Activated T-helper 2 cell treated with anti-CD3 and anti-CD28 coated beads, Interferon-gamma antibody, Interleukin-2, Interleukin-4, amounts not matched to agents 10 μg/mL and 5 μg/mL and 100 μg/mL, durations not matched to agents 14 hours and 24 hours and 36 hours (primary cell): ENCODE results near the gene RRBP1. TPM values are rescaled to one million over a fixed set of nuclear protein-coding genes. Genes with fewer than 3 reads are reported as not detected.

Experiments
- DNase-seq: peaks from one replicate; pipeline ENCODE4 v3.0.0; 2021; ENCODE audit warnings: low spot score
- H3K27ac Mint-ChIP-seq: one replicate; pipeline ENCODE4 v1.8.0; 2021; ENCODE audit warnings: mixed read lengths
- H3K27me3 Mint-ChIP-seq: one replicate; pipeline ENCODE4 v1.8.0; 2021; ENCODE audit warnings: low read depth, mixed read lengths
- H3K36me3 Mint-ChIP-seq: one replicate; pipeline ENCODE4 v1.8.0; 2021; ENCODE audit warnings: low read depth, mixed read lengths
- H3K4me1 Mint-ChIP-seq: one replicate; pipeline ENCODE4 v1.8.0; 2021; ENCODE audit warnings: low read depth, mixed read lengths
- H3K4me3 Mint-ChIP-seq: one replicate; pipeline ENCODE4 v1.8.0; 2021; ENCODE audit warnings: low read depth, mild to moderate bottlenecking, moderate library complexity, mixed read lengths
- H3K9me3 Mint-ChIP-seq: one replicate; pipeline ENCODE4 v1.8.0; 2021; ENCODE audit warnings: mixed read lengths
- intact Hi-C: fragments of 100-400 bp; cut with micrococcal nuclease; formaldehyde crosslinking; loops from one replicate; pipeline ENCODE4 v1.15.1; 2023
- total RNA-seq: library from RNA; stranded (reverse); gene quantifications from 2 replicates; pipeline ENCODE4 v1.2.3, GENCODE V29; 2022

The RRBP1 gene
- total RNA-seq, 1 donor from 2014 or later, result 73.6 TPM

DNA sequence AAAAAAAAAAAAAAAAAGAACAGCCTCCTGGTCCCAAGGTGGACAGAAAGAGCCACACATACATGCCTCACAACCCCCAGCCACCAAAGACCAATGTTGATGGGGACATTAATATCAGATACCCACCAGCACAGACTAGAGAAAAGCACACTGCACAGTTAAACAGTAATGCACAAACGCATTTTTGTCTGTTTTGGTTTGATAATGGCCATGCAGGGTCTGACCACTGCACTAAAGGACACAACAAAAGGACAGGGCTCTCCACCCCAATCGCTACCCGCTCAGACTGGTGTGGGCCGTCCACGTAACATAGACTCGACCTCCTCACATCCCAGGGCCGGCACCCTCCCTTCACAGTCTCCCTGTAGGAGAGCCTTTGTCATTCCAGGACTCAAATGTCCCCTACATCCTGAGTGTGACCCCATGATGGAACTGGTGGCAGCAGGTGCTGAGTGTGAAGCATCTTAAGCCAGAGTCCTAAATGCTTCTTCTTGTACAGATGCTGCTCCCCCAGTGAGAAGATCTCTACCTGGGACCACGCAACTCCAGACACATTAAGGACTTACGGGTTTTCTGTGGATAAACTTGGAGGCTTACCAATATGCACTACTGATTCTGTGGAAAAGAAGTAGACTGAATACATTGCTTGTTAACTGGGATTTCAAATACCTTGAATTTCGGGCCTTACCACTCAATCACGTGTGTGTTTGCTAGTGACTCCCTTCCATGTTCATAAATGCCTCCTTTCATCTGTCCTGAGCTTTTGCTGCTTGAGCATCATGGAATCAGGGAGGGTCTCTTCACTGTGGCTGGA, 28.0 kb downstream of the RRBP1 start:
- Mint-ChIP-seq H3K27ac (no peak overlapping the region), H3K36me3 (peaks cover 28% of the 10 kb centered on the region), H3K9me3 (no peaks in the 10 kb centered on the region), H3K4me3 (no peak overlapping the region), H3K4me1 (peaks cover 8% of the 10 kb centered on the region), H3K27me3 (no peaks in the 10 kb centered on the region)
- no peak for DNase-seq
- intact Hi-C loops, result no loop called here

DNA sequence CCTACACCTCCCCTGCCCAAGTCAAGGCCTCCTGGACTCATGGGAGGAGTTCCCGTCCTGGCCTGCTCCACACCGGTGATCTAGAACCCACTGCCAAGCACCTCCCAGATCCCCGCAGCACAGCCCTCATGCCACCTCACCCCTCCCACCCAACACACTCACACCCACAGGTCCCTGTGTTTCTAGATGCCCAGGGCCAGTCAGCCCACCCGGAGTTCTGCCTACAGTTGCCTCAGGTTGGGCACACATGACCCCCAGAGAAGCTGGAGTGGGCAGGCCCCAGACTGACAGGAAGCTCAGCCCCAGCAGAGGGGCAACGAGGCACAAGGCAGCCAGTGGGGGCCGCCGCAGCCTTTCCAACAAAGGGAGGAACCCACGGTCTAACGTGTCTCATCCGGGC, 29.6 kb downstream of the RRBP1 start:
- DNase-seq, result no peak
- intact Hi-C loops, result no loop called here
- no peak overlapping the region for H3K4me3 Mint-ChIP-seq
- H3K27me3 Mint-ChIP-seq, result no peaks in the 10 kb centered on the region
- H3K36me3 Mint-ChIP-seq, result peaks cover 13% of the 10 kb centered on the region
- peaks cover 4% of the 10 kb centered on the region for H3K4me1 Mint-ChIP-seq
- H3K9me3 Mint-ChIP-seq, result no peaks in the 10 kb centered on the region
- H3K27ac Mint-ChIP-seq, result no peak overlapping the region

DNA sequence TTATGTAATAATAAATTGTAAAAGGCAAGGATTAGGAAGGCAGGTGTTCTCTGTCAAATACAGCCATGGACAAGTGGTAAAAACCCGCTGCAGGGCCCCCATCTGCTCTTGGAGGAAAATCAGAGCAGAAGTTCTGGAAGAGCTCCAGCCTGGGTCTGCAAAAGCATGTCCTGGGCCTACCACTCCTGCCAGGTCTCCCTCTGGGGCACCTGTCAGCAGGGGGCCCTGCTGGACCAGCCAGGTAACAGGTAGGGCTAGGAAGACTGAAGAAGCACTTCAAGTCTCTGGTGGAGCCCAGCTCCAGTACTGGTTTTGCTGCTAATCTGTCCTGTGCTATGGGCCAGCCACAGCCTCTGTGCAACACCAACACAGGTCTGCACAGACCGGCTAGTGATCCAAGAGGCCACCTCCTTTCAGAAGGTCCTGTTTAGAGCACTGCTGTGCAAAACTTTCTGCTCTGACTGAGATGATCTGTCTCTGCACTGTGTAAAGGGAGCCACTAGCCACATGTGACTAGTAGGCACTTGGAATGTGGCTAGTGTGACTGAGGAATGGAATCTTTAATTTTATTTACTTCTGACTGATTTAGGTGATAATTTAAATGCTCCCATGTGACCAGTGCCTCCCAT, 30.2 kb downstream of the RRBP1 start:
- Mint-ChIP-seq H3K27me3 (no peaks in the 10 kb centered on the region), H3K36me3 (peaks cover 10% of the 10 kb centered on the region), H3K27ac (no peak overlapping the region), H3K9me3 (no peaks in the 10 kb centered on the region), H3K4me1 (peaks cover 6% of the 10 kb centered on the region), H3K4me3 (no peak overlapping the region)
- intact Hi-C loops, result no loop called here
- no peak for DNase-seq

DNA sequence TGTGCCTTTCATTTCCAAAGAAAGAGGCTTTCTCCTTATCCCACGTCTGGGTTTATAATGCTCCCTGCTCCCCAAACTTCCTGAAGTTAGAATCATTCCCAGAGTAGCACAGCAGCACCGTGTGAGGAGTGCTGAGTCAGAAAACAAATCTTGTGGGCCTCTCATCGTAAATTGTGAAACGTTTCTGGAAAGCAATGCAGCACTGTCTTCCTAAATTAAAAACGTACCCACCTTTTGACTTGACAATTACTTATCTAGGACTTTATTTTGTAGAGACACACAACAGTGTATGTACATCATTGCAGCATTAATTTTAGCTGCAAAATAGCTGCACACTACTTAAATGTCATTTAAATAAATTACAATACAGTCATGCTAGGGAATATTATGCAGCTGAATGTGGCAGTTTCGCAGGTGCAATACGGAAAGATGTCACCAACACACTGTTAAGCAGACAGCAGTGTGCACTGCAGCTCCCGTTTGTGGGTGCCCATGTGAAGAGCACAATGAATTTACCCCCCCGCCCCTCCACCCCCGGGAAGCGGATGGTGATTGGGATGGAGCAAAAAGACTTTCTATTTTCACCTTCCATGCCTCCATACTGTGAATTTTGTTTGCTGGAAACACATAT, 30.8 kb downstream of the RRBP1 start:
- no peak for DNase-seq
- Mint-ChIP-seq H3K27ac (no peak overlapping the region), H3K9me3 (no peaks in the 10 kb centered on the region), H3K4me3 (no peak overlapping the region), H3K27me3 (no peaks in the 10 kb centered on the region), H3K4me1 (peaks cover 9% of the 10 kb centered on the region), H3K36me3 (peaks cover 4% of the 10 kb centered on the region)
- intact Hi-C loops, result no loop called here

DNA sequence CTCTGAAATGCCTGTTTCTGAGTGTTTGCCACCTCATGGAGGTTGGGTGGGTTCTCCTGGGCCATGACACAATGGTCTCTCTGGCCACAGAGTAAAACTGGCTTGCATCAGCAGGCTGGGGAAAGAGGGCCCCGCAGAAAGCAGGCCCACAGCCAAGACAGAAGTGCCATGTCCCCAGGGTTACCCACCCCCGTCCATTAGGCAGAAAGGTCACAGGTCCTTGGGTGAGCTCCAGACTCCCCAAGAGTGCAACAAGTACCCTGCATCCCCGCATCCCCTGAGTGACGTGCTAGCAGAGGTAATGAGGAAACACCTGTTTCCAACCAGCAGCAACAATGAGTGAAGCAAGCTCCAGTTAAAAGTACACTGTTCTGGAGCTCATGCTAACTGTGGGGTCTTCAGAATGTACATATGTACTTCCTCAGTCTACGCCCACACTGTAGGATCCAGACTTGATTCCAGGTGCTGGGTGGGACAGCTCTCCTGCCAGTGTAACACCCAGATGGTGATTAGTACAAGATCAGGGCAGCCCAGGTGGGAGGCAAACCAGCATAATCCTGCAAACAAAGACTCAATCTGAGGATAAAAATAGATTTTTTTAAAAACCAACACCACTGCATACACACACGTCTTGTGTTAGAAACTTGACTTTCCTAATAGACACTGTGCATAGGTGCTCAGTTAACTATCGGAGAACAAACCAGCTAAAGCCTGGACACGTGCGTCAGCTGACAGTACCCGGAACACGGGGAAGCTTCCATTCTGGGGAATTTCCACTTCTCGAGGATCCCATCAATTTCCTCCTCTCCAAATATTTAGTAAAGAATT, 31.5 kb downstream of the RRBP1 start:
- H3K27ac Mint-ChIP-seq, result no peak overlapping the region
- H3K27me3 Mint-ChIP-seq, result no peaks in the 10 kb centered on the region
- intact Hi-C loops, result no loop called here
- no peak for DNase-seq
- peaks cover 8% of the 10 kb centered on the region for H3K4me1 Mint-ChIP-seq
- H3K36me3 Mint-ChIP-seq, result peaks cover 2% of the 10 kb centered on the region
- no peaks in the 10 kb centered on the region for H3K9me3 Mint-ChIP-seq
- H3K4me3 Mint-ChIP-seq, result no peak overlapping the region

DNA sequence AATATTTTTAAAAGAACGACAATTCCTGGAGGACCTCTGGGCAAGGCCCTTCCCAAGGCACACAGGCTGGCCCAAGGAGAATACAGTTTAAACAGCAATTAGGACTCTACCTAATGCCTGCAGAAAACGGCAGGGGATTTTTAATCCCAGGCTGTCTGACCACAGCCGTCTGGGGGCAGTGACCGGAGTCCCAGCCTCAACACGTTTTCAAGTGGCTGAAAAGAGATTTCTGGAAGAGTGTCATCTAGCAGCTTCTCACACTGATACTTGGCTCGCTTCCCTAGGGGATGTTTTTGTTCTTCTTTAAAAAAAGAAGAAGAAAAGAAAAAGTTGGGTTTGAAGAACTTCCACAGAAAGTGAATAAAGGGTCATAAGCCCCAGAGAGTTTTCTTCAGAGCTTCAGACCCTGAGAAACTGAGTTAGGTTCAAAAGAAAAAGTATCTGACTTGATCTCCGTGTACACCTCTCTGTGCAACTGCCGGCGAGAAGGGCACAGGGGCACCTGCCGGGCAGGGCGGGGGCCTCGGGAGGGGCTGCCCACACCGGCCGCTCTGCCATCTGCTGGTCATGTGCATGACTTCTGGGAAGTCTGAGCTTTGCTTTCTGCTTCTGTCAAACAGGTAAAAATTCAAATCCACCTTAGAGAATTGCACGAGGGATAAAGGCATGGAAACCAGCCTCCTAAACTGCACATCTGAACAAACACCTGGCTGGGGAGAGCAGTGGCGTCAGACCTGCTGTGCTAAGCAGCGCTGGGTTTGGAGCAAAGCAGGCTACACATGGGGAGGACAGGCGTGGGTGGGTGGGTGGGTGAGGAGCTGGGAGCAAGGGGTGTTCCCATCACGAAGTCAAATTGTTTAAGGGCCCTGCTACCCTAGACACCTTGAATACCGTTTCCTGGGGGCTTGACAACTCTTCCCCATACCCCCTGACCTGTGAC, 33.0 kb downstream of the RRBP1 start:
- intact Hi-C loops, result no loop called here
- no peak overlapping the region for H3K4me3 Mint-ChIP-seq

DNA sequence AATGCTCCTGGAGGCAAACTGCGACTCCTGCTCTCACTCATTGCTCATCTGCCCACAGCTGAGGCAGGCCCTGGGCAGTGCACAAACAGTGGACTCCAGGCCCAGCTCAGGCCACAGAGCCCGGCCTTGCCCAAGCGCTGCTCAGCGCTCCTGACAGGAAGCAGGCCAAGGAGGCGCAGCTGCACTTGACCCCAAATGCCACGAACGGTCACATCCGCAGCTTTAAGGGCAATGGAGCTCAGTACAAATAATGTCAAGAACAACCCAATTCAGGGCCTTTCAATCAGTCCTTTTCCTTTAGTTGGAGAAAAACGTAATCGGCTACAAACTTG, 33.8 kb downstream of the RRBP1 start:
- no peak for DNase-seq
- no peaks in the 10 kb centered on the region for H3K27me3 Mint-ChIP-seq
- no peak overlapping the region for H3K27ac Mint-ChIP-seq
- no peak overlapping the region for H3K4me3 Mint-ChIP-seq
- peaks cover 8% of the 10 kb centered on the region for H3K4me1 Mint-ChIP-seq
- no peaks in the 10 kb centered on the region for H3K36me3 Mint-ChIP-seq
- intact Hi-C loops, result no loop called here
- H3K9me3 Mint-ChIP-seq, result no peaks in the 10 kb centered on the region

More for the DNA sequence above, 33.0 kb downstream of the RRBP1 start:
- DNase-seq, result no peak
- no peaks in the 10 kb centered on the region for H3K27me3 Mint-ChIP-seq
- H3K27ac Mint-ChIP-seq, result no peak overlapping the region
- no peaks in the 10 kb centered on the region for H3K9me3 Mint-ChIP-seq
- peaks cover 1% of the 10 kb centered on the region for H3K36me3 Mint-ChIP-seq
- peaks cover 8% of the 10 kb centered on the region for H3K4me1 Mint-ChIP-seq

DNA sequence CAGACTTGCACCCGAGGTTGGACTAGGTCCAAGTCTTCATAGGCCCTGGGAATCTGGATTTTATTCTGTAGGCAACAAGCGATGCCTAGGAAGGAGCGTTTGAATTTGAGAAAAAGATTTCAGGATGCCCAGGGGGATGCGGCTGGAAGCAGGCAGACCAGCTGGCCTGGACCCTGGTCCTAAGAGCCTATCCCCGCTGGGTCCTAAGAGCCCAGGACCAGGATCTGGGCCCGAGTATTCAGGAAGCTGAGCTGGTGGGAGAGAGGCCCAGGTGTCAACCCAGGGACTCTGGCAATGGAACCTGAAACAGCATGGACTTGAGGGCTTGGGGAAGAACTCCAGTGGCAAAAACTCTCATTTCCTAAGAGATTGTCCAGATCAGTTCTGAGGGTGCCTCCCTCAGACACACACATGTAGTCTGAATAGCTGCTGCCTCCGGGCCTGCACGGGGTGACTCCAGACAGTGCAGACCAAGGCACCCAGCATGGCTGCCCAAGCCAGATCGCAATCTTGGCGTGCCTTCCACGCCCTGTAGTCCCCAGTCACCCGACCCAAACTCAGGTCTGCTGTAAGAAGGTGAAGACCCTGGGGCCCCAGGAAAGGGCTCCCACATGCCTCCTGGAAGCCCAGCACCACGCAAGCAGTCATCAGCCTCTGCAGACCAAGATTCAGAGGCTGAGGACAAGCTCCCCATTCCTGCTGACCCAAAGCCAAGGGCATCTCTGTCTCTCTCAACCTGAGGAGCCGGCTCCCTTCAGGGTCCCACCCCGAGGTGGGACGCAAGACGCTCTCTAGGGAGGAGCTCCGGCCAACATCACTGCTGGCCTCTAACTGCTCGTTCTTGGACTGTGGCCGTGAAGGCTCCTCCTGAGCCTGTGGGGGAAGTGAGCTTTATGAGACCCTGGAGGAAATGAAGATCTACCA, 34.4 kb downstream of the RRBP1 start:
- DNase-seq, result no peak
- Mint-ChIP-seq H3K36me3 (no peaks in the 10 kb centered on the region), H3K4me3 (no peak overlapping the region), H3K27ac (no peak overlapping the region), H3K9me3 (no peaks in the 10 kb centered on the region), H3K4me1 (peaks cover 8% of the 10 kb centered on the region), H3K27me3 (no peaks in the 10 kb centered on the region)
- intact Hi-C loops, result no loop called here

DNA sequence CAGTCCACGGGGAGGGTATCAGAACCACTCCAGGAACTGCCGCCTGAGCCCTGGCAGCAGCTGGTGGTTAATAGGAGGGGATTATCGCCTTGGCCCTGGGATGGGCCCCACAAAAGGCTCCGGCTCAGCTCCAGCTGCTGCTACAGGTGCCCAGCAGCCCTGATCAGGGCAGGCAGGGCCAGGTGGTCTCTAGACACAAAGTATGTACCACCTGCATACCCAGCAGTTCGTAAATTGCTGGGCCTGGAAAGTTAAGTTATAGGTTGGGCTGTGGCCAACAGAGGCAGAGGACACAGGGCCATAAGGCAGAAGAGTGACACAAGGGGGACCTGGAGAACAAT, 35.1 kb downstream of the RRBP1 start:
- H3K27ac Mint-ChIP-seq, result peak overlapping the region; percentile 17
- H3K27me3 Mint-ChIP-seq, result no peaks in the 10 kb centered on the region
- peaks cover 8% of the 10 kb centered on the region for H3K4me1 Mint-ChIP-seq
- no peaks in the 10 kb centered on the region for H3K9me3 Mint-ChIP-seq
- intact Hi-C loops, result no loop called here
- no peaks in the 10 kb centered on the region for H3K36me3 Mint-ChIP-seq
- H3K4me3 Mint-ChIP-seq, result no peak overlapping the region
- no peak for DNase-seq

DNA sequence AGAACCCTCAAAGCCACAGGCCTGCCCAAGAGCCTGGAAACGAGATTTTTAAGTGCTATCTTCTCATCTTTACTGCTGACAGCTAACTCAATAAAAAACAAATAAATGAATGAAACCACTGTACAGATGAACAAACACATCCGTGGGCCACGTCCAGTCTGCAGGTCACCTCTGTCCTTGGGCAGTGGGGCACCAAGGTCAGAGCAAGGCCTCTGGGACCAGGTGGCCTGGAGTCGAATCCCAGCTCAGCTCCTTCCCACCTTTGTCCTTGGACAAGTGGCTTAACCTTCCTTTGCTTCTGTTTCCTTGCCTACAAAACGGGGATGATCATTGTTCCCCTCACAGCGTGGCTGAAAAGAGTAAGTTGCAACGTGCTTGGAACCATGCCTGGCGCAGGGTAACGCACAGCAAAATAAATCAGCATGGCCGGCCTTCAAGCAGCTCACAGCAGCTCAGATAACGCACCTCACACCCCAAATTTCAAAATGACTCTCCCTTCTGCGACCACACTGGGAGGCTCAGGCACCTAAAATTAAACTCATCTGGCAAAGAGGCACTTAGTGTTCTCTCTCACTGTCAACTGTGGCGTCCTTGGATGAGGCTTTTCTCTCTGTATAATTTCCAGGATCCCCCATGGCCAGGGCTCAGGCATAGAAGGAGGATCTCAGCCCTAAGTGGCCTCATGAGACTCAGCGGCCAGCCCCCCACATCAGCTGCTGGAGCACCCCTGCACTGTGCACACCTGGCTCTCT, 35.7 kb downstream of the RRBP1 start:
- intact Hi-C loops, result no loop called here
- peaks cover 8% of the 10 kb centered on the region for H3K4me1 Mint-ChIP-seq
- H3K9me3 Mint-ChIP-seq, result no peaks in the 10 kb centered on the region
- no peak for DNase-seq
- no peaks in the 10 kb centered on the region for H3K27me3 Mint-ChIP-seq
- H3K27ac Mint-ChIP-seq, result no peak overlapping the region
- no peaks in the 10 kb centered on the region for H3K36me3 Mint-ChIP-seq
- H3K4me3 Mint-ChIP-seq, result no peak overlapping the region
